H1 (cell line): ENCODE measurements around the gene EEF2K. TPM values are rescaled to one million over a fixed set of nuclear protein-coding genes. Genes with fewer than 3 reads are reported as not detected.

ENCODE experiments used
- CTCF ChIA-PET: fragments of 300-600 bp; sonication (Branson Sonifier 250); formaldehyde crosslinking; loops from one replicate; lab custom pipeline; 2021; ENCODE audit not compliant: partially characterized antibody; lab: Charles Lee
- POLR2A ChIA-PET: fragments of 300-600 bp; sonication (Branson Sonifier 250); formaldehyde crosslinking; loops from one replicate; lab custom pipeline; 2021; ENCODE audit warnings: inconsistent platforms; ENCODE audit not compliant: partially characterized antibody; lab: Charles Lee
- DNase-seq, 2 experiments: peaks; one replicate each; pipeline versions ENCODE4 v3.0.0 to v3.0.0-alpha.2; 2010 to 2022; ENCODE audit warnings: low spot score in 2 of 2, low read depth in 1 of 2, mixed read lengths in 1 of 2
- FAIRE-seq: peaks from 2 replicates; lab custom pipeline; 2011; peaks lifted over from hg19 to GRCh38; lab: Jason Lieb, UNC
- H2AFZ ChIP-seq: 2 replicates; pipeline ENCODE4 v1.8.1; 2012; ENCODE audit warnings: low read length, inconsistent platforms
- H2AK5ac ChIP-seq: 2 replicates; pipeline ENCODE4 v1.6.1; 2013; ENCODE audit warnings: low read depth, low read length
- H2BK120ac ChIP-seq: replicated peaks from 2 replicates; pipeline ENCODE3; 2013; ENCODE audit warnings: low read depth, low read length, inconsistent platforms
- H2BK12ac ChIP-seq: 2 replicates; pipeline ENCODE4 v1.6.1; 2013; ENCODE audit warnings: low read depth, low read length
- H2BK15ac ChIP-seq: 2 replicates; pipeline ENCODE4 v1.6.1; 2013; ENCODE audit warnings: low read length
- H2BK20ac ChIP-seq: 2 replicates; pipeline ENCODE4 v1.6.1; 2013; ENCODE audit warnings: low read length
- H2BK5ac ChIP-seq: 2 replicates; pipeline ENCODE4 v1.6.1; 2013; ENCODE audit warnings: low read depth, low read length
- H3K14ac ChIP-seq: 2 replicates; pipeline ENCODE4 v1.6.1; 2013; ENCODE audit warnings: inconsistent platforms; ENCODE audit not compliant: insufficient read length
- H3K18ac ChIP-seq: 2 replicates; pipeline ENCODE4 v1.6.1; 2013; ENCODE audit warnings: low read length; ENCODE audit errors: extremely low read depth
- H3K23ac ChIP-seq: 2 replicates; pipeline ENCODE4 v1.6.1; 2013; ENCODE audit warnings: inconsistent platforms; ENCODE audit not compliant: insufficient read length
- H3K23me2 ChIP-seq: 2 replicates; pipeline ENCODE4 v1.6.1; 2013; ENCODE audit warnings: low read depth, low read length
- H3K27ac ChIP-seq: 2 replicates; pipeline ENCODE4 v1.6.1; 2011; ENCODE audit warnings: low read depth, low read length, inconsistent platforms
- H3K27me3 ChIP-seq, 4 experiments: replicated peaks in 1 of 4; 1 replicate in 1 of 4; 2 replicates in 3 of 4; pipeline versions ENCODE4 v1.6.1 to v1.8.1; 2011 to 2013; ENCODE audit warnings: low read length in 3 of 4, mild to moderate bottlenecking in 3 of 4, inconsistent platforms in 2 of 4, mixed read lengths in 2 of 4, moderate library complexity in 1 of 4; ENCODE audit not compliant: control insufficient read depth in 3 of 4, insufficient read depth in 3 of 4; ENCODE audit errors: extremely low read depth in 1 of 4
- H3K36me3 ChIP-seq, 4 experiments: 2 replicates each; pipeline versions ENCODE4 v1.6.1 to v1.8.1; 2011 to 2013; ENCODE audit warnings: mild to moderate bottlenecking in 4 of 4, low read length in 3 of 4, moderate library complexity in 2 of 4, control low read depth in 1 of 4, inconsistent platforms in 1 of 4; ENCODE audit not compliant: insufficient read depth in 4 of 4, control insufficient read depth in 2 of 4
- H3K4ac ChIP-seq: replicated peaks from 2 replicates; pipeline ENCODE3; 2013; ENCODE audit warnings: low read length, low read depth, mixed read lengths, inconsistent platforms; ENCODE audit not compliant: insufficient read length
- H3K4me1 ChIP-seq, 4 experiments: replicated peaks in 1 of 4; 1 replicate in 1 of 4; 2 replicates in 3 of 4; pipeline versions ENCODE4 v1.6.1 to v1.8.1; 2011 to 2013; ENCODE audit warnings: low read length in 3 of 4, inconsistent platforms in 2 of 4, mixed read lengths in 1 of 4; ENCODE audit not compliant: insufficient read depth in 4 of 4, control insufficient read depth in 3 of 4
- H3K4me2 ChIP-seq, 2 experiments: 2 replicates each; pipeline versions ENCODE4 v1.6.1 to v1.8.1; 2011 to 2013; ENCODE audit warnings: low read depth in 2 of 2, low read length in 2 of 2, control low read depth in 1 of 2, inconsistent platforms in 1 of 2, mild to moderate bottlenecking in 1 of 2; ENCODE audit not compliant: insufficient read depth in 1 of 2
- H3K4me3 ChIP-seq, 4 experiments: fragments of 200-600, 300-600 bp in 1 of 4; sonication (generic), shearing (Covaris generic), sonication (Bioruptor Twin) in 1 of 4; 2 replicates each; pipeline versions ENCODE4 v1.5.1 to v1.8.1; 2011 to 2016; ENCODE audit warnings: low read length in 4 of 4, low read depth in 3 of 4, control low read depth in 2 of 4, inconsistent platforms in 2 of 4, mild to moderate bottlenecking in 2 of 4, mixed read lengths in 1 of 4, moderate library complexity in 1 of 4; ENCODE audit not compliant: insufficient read depth in 2 of 4; ENCODE audit errors: extremely low read depth in 1 of 4
- H3K56ac ChIP-seq: replicated peaks from 2 replicates; pipeline ENCODE3; 2013; ENCODE audit warnings: low read depth, mild to moderate bottlenecking, mixed read lengths, low read length, inconsistent platforms; ENCODE audit not compliant: insufficient read length
- H3K79me1 ChIP-seq: 2 replicates; pipeline ENCODE4 v1.6.1; 2013; ENCODE audit warnings: low read depth, low read length, control low read depth
- H3K79me2 ChIP-seq, 2 experiments: 2 replicates each; pipeline versions ENCODE4 v1.6.1 to v1.8.1; 2012 to 2013; ENCODE audit warnings: low read length in 2 of 2, mild to moderate bottlenecking in 2 of 2, inconsistent platforms in 1 of 2; ENCODE audit not compliant: insufficient read depth in 2 of 2, control insufficient read depth in 1 of 2
- H3K9ac ChIP-seq, 4 experiments: replicated peaks in 1 of 4; 1 replicate in 1 of 4; 2 replicates in 3 of 4; pipeline versions ENCODE4 v1.6.1 to v1.8.1; 2011 to 2013; ENCODE audit warnings: low read depth in 3 of 4, low read length in 3 of 4, control low read depth in 2 of 4, mild to moderate bottlenecking in 2 of 4, moderate library complexity in 2 of 4, inconsistent platforms in 1 of 4; ENCODE audit errors: extremely low read depth in 1 of 4
- H3K9me3 ChIP-seq, 2 experiments: 2 replicates each; pipeline versions ENCODE4 v1.6.1 to v1.8.1; 2012 to 2013; ENCODE audit warnings: mild to moderate bottlenecking in 2 of 2, moderate library complexity in 2 of 2, control low read depth in 1 of 2, inconsistent platforms in 1 of 2, low read depth in 1 of 2, low read length in 1 of 2, mixed read lengths in 1 of 2; ENCODE audit not compliant: insufficient read depth in 2 of 2
- H4K20me1 ChIP-seq, 2 experiments: replicated peaks in 1 of 2; 2 replicates each; pipeline versions ENCODE3 to v1.8.1; 2011 to 2013; ENCODE audit warnings: inconsistent platforms in 2 of 2, low read length in 2 of 2, mild to moderate bottlenecking in 1 of 2; ENCODE audit not compliant: insufficient read depth in 2 of 2, control insufficient read depth in 1 of 2
- H4K5ac ChIP-seq: 2 replicates; pipeline ENCODE4 v1.6.1; 2013; ENCODE audit warnings: low read length, low read depth, mixed read lengths, inconsistent platforms; ENCODE audit not compliant: insufficient read length
- H4K8ac ChIP-seq: 2 replicates; pipeline ENCODE4 v1.8.0; 2013; ENCODE audit warnings: mild to moderate bottlenecking, moderate library complexity, low read length, inconsistent platforms; ENCODE audit not compliant: insufficient read depth; ENCODE audit errors: extremely low read depth
- H4K91ac ChIP-seq: replicated peaks from 2 replicates; pipeline ENCODE3; 2013; ENCODE audit warnings: low read length, mixed read lengths, inconsistent platforms; ENCODE audit not compliant: insufficient read length
- BACH1 ChIP-seq: IDR thresholded peaks from 2 replicates; pipeline ENCODE4 v1.6.1; 2012; ENCODE audit warnings: low read length, improper control_type of control experiment
- EP300 ChIP-seq, 2 experiments: IDR thresholded peaks; 1 replicate in 1 of 2; 2 replicates in 1 of 2; pipeline ENCODE4 v1.6.1; 2011 to 2012; ENCODE audit warnings: low read depth in 2 of 2, low read length in 2 of 2, mild to moderate bottlenecking in 2 of 2, borderline replicate concordance in 1 of 2, inconsistent platforms in 1 of 2, moderate library complexity in 1 of 2
- GABPA ChIP-seq: IDR thresholded peaks from 2 replicates; pipeline ENCODE4 v1.6.1; 2011; ENCODE audit warnings: mild to moderate bottlenecking, low read length, moderate library complexity, borderline replicate concordance; ENCODE audit not compliant: insufficient read depth
- KDM5A ChIP-seq: fragments of 200-600 bp; IDR thresholded peaks from 2 replicates; pipeline ENCODE4 v1.7.1; 2012; ENCODE audit warnings: mild to moderate bottlenecking, low read length, inconsistent platforms, mixed read lengths
- PHF8 ChIP-seq: fragments of 200-600 bp; sonication (generic); conservative IDR thresholded peaks from 2 replicates; pipeline ENCODE4 v1.7.1; 2012; ENCODE audit warnings: low read depth, mild to moderate bottlenecking, inconsistent platforms, low read length, moderate library complexity
- RAD21 ChIP-seq, 2 experiments: IDR thresholded peaks in 1 of 2; conservative IDR thresholded peaks in 1 of 2; 2 replicates each; pipeline ENCODE4 v1.6.1; 2011; ENCODE audit warnings: low read depth in 2 of 2, low read length in 2 of 2, improper control_type of control experiment in 1 of 2, inconsistent platforms in 1 of 2, mild to moderate bottlenecking in 1 of 2, moderate library complexity in 1 of 2
- SIX5 ChIP-seq: IDR thresholded peaks from 2 replicates; pipeline ENCODE4 v1.6.1; 2011; ENCODE audit warnings: mild to moderate bottlenecking, low read depth, low read length
- SP2 ChIP-seq: IDR thresholded peaks from 2 replicates; pipeline ENCODE4 v1.6.1; 2012; ENCODE audit warnings: mild to moderate bottlenecking, low read length, inconsistent platforms
- WGBS, 2 experiments: shearing (Covaris generic) in 1 of 2; methylation state at CpG; one replicate each; pipeline versions ENCODE4 v1.1.6 to v1.1.7; 2013 to 2015; ENCODE audit warnings: low lambda C conversion rate in 2 of 2, mixed read lengths in 2 of 2, inconsistent platforms in 1 of 2, low coverage in 1 of 2, missing lambda C conversion rate in 1 of 2; ENCODE audit not compliant: insufficient replicate concordance in 2 of 2, insufficient coverage in 1 of 2, insufficient read length in 1 of 2; ENCODE audit errors: extremely low coverage in 1 of 2, missing lambda C conversion rate in 1 of 2; 5-methylcytosine and 5-hydroxymethylcytosine counted together
- polyA plus RNA-seq, 7 experiments: library from polyadenylated mRNA; depleted of rRNA in 3 of 7; stranded (reverse) in 5 of 7; unstranded in 2 of 7; fragments of >200 nt in 5 of 7; fragments of 200-250 nt in 2 of 7; gene quantifications; 1 replicate in 5 of 7; 2 replicates in 1 of 7; 4 replicates in 1 of 7; pipeline versions ENCODE4 v1.2.1 to v1.2.3, GENCODE V29; 2011 to 2013; ENCODE audit warnings: missing spikeins in 2 of 7, mixed read lengths in 2 of 7
- total RNA-seq: library from RNA; stranded (reverse); fragmentation: NEBNext Ultra II Directional; extraction: Animal tissue kit (Norgen Biotek cat#: 25700); gene quantifications from 2 replicates; pipeline ENCODE4 v1.2.1, GENCODE V29; 2021

EEF2K gene
- total and polyA plus RNA-seq, 2 of the 8 experiments (the other 6 are each of a cell fraction or from before 2014, with no cell fraction given), result 14.9 to 30.2 TPM

- no peaks in the 10 kb centered on the region for H3K23me2 ChIP-seq
- no peak overlapping the region for H2BK15ac ChIP-seq
- no peak for TF ChIP-seq SP2
- no peak for TF ChIP-seq PHF8
- no peak for TF ChIP-seq BACH1
- TF ChIP-seq KDM5A, result no peak
- TF ChIP-seq RAD21 (IDR thresholded peaks at IDR 0.05 in 1 of 2, conservative IDR thresholded peaks at IDR 0.05 in 1 of 2; ENCODE audit: low read depth in 2 of 2, low read length in 2 of 2), result no peak
- TF ChIP-seq EP300 (IDR thresholded peaks at IDR 0.05; ENCODE audit: borderline replicate concordance in 1 of 2, low read depth in 2 of 2, low read length in 2 of 2), result no peak
- TF ChIP-seq SIX5, result no peak
- TF ChIP-seq GABPA, result no peak
- H4K5ac ChIP-seq, result no peak overlapping the region
- no peak overlapping the region for H4K8ac ChIP-seq
- peaks cover 7 to 10% of the 10 kb centered on the region in 2 experiments for H4K20me1 ChIP-seq
- H3K23ac ChIP-seq, result no peak overlapping the region
- CTCF ChIA-PET, result interaction anchor here (0.5 to 1.4 kb wide), 6 partner anchors 14 to 128 kb away, joined by 3 read pairs; no protein-coding TSS in a partner anchor
- H3K4ac ChIP-seq, result no peak overlapping the region
- no peak overlapping the region for H2BK20ac ChIP-seq
- POLR2A ChIA-PET, result interaction anchor here (1.0 to 1.5 kb wide), 2 partner anchors 13 to 26 kb away, joined by 3 to 4 read pairs; partner anchors contain the start of gene POLR3E
- no peak overlapping the region for H3K4me2 ChIP-seq
- FAIRE-seq, result no peak
- H3K36me3 ChIP-seq, result peaks cover 7 to 52% (median 42%) of the 10 kb centered on the region in 4 experiments
- no peak overlapping the region for H3K27ac ChIP-seq
- H3K18ac ChIP-seq, result no peak overlapping the region
- no peak overlapping the region for H3K4me3 ChIP-seq
- H2BK120ac ChIP-seq, result no peak overlapping the region
- H2BK12ac ChIP-seq, result no peak overlapping the region
- peaks cover 0 to 3% (median under 1%) of the 10 kb centered on the region in 4 experiments; a peak in 2 of 7 replicates for H3K4me1 ChIP-seq
- no peak overlapping the region for H3K14ac ChIP-seq
- no peak for DNase-seq
- peaks cover 0 to 13% of the 10 kb centered on the region in 2 experiments; a peak in 1 of 4 replicates for H3K79me2 ChIP-seq
- H3K9me3 ChIP-seq, result no peaks in the 10 kb centered on the region
- H2BK5ac ChIP-seq, result no peak overlapping the region
- no peaks in the 10 kb centered on the region for H3K27me3 ChIP-seq
- no peak overlapping the region for H2AK5ac ChIP-seq
- no peak overlapping the region for H4K91ac ChIP-seq
- no peak overlapping the region for H2AFZ ChIP-seq
- no peak overlapping the region for H3K56ac ChIP-seq
- no peak overlapping the region for H3K9ac ChIP-seq
- WGBS, 2 experiments, result 90% methylated on average over 20 of the region's 24 CpGs; no CpG with 5 or more reads in 1 of the 2 experiments
- peaks cover 7% of the 10 kb centered on the region; the same call in 1 of the 2 replicates for H3K79me1 ChIP-seq
These were observed 118.1 kb downstream of the EEF2K start for GRCh38 chr16:22323959-22324786.
